Activated CD4-positive, alpha-beta T cell treated with anti-CD3 and anti-CD28 coated beads, Interleukin-2, amount 10 ng/mL, durations not matched to agents 24 days and 14 days (primary cell): ENCODE measurements around the gene FPR1. TPM values are rescaled to one million over a fixed set of nuclear protein-coding genes. Genes with fewer than 3 reads are reported as not detected.
"Not testable (repeated sequence)": the region's sequence is repeated elsewhere in the genome, so short reads cannot be mapped to it uniquely, and the experiment has no call there.

Source experiments
- DNase-seq: peaks from one replicate; pipeline ENCODE4 v3.0.0; 2022
- H3K27ac Mint-ChIP-seq: one replicate; pipeline ENCODE4 v1.8.0; 2022; ENCODE audit warnings: mild to moderate bottlenecking, mixed read lengths
- H3K27me3 Mint-ChIP-seq: one replicate; pipeline ENCODE4 v1.8.0; 2022; ENCODE audit warnings: mixed read lengths
- H3K36me3 Mint-ChIP-seq: one replicate; pipeline ENCODE4 v1.8.0; 2022; ENCODE audit warnings: low read depth, mild to moderate bottlenecking, mixed read lengths
- H3K4me1 Mint-ChIP-seq: one replicate; pipeline ENCODE4 v1.8.0; 2021; ENCODE audit warnings: mixed read lengths
- H3K4me3 Mint-ChIP-seq: one replicate; pipeline ENCODE4 v1.8.0; 2022; ENCODE audit warnings: mild to moderate bottlenecking, moderate library complexity, mixed read lengths
- H3K9me3 Mint-ChIP-seq: one replicate; pipeline ENCODE4 v1.8.0; 2021; ENCODE audit warnings: mixed read lengths
- intact Hi-C: fragments of 100-400 bp; cut with micrococcal nuclease; formaldehyde crosslinking; loops from one replicate; pipeline ENCODE4 v1.15.1; 2023
- total RNA-seq: library from RNA; stranded (reverse); gene quantifications from 2 replicates; pipeline ENCODE4 v1.2.3, GENCODE V29; 2022

The FPR1 gene
- total RNA-seq, 1 donor from 2014 or later, result not detected

GRCh38 chr19:51786646-51787494 lies 35.2 kb upstream of the FPR1 start:
- Mint-ChIP-seq H3K27ac (no peak overlapping the region), H3K4me1 (no peaks in the 10 kb centered on the region), H3K4me3 (no peak overlapping the region), H3K27me3 (no peaks in the 10 kb centered on the region), H3K9me3 (peaks cover 16% of the 10 kb centered on the region), H3K36me3 (no peaks in the 10 kb centered on the region)
- DNase-seq, result no peak
- intact Hi-C loops, result no loop called here

- Mint-ChIP-seq H3K27ac (no peak overlapping the region), H3K4me1 (no peaks in the 10 kb centered on the region), H3K4me3 (no peak overlapping the region), H3K36me3 (no peaks in the 10 kb centered on the region), H3K9me3 (peaks cover 11% of the 10 kb centered on the region), H3K27me3 (no peaks in the 10 kb centered on the region)
- peak; percentile 68 for DNase-seq
- intact Hi-C loops, result no loop called here
Measured at GRCh38 chr19:51784922-51785690, 33.4 kb upstream of the FPR1 start.

GRCh38 chr19:51784109-51784785 lies 32.6 kb upstream of the FPR1 start:
- H3K27ac Mint-ChIP-seq, result no peak overlapping the region
- H3K36me3 Mint-ChIP-seq, result no peaks in the 10 kb centered on the region
- no peaks in the 10 kb centered on the region for H3K4me1 Mint-ChIP-seq
- peaks cover 3% of the 10 kb centered on the region for H3K27me3 Mint-ChIP-seq
- peaks cover 8% of the 10 kb centered on the region for H3K9me3 Mint-ChIP-seq
- no peak for DNase-seq
- no peak overlapping the region for H3K4me3 Mint-ChIP-seq
- intact Hi-C loops, result no loop called here

DNA sequence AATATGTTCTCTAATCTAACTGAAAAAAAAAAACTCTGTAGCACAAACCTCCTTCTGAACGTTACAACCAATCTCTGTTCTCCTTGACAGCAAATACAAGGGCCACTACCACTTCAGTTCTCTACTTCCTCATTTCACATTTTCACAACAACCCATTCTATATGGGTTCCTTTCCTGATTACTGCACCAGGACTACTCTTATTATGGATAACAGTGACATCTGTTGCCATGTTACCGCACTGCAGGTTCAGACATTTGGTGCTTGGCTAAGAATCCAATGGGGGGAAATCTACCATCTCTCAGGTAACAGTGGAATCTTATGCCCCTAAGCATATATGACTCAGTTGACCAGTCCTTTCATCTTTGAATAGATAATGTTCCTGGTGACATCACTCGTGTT lies 31.7 kb upstream of the FPR1 start:
- H3K4me3 Mint-ChIP-seq, result no peak overlapping the region
- intact Hi-C loops, result no loop called here
- no peaks in the 10 kb centered on the region for H3K4me1 Mint-ChIP-seq
- DNase-seq, result no peak
- H3K36me3 Mint-ChIP-seq, result no peaks in the 10 kb centered on the region
- peaks cover 7% of the 10 kb centered on the region for H3K9me3 Mint-ChIP-seq
- peaks cover 3% of the 10 kb centered on the region for H3K27me3 Mint-ChIP-seq
- H3K27ac Mint-ChIP-seq, result no peak overlapping the region

DNA sequence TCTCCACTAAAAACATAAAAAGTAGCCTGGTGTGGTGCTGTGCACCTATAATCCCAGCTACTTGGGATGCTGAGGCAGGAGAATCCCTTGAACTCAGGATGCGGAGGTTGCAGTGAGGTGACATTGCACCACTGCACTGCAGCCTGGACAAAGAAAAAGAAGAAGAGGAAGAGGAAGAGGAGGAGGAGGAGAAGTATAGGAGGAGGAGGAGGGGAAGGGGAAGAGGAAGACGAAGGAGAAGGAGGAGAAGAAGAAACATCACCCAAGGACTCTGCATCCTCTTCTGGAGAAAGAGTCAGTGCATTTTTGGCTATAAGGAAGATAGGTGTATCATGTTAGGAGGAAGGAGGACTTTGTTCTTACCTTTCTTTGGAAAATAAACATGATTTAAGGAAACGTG lies 30.3 kb upstream of the FPR1 start:
- DNase-seq, result no peak
- no peaks in the 10 kb centered on the region for H3K36me3 Mint-ChIP-seq
- intact Hi-C loops, result no loop called here
- H3K4me1 Mint-ChIP-seq, result no peaks in the 10 kb centered on the region
- no peak overlapping the region for H3K27ac Mint-ChIP-seq
- peaks cover 6% of the 10 kb centered on the region for H3K27me3 Mint-ChIP-seq
- H3K9me3 Mint-ChIP-seq, result no peaks in the 10 kb centered on the region
- no peak overlapping the region for H3K4me3 Mint-ChIP-seq

DNA sequence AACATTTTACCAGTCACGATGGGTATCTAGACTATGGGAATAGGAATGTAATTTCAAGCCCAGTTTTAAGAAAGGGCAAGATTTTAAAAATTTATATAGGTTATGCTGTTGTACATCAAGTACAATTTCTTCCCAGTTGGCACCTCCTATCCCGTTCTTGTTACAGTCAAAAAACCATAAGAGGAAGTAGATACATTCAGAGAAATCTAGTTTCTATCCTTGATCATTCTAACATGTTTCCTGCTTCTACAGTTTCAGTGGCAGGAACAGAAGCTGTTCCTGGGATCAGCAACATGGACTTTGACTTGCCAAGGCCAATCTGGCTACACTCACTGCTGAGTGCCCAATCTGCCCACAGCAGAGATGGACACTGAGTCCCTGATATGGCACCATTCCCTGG lies 28.6 kb upstream of the FPR1 start:
- Mint-ChIP-seq H3K27ac (no peak overlapping the region), H3K9me3 (no peaks in the 10 kb centered on the region), H3K4me1 (no peaks in the 10 kb centered on the region), H3K27me3 (peaks cover 9% of the 10 kb centered on the region), H3K4me3 (no peak overlapping the region), H3K36me3 (no peaks in the 10 kb centered on the region)
- intact Hi-C loops, result no loop called here
- no peak for DNase-seq

DNA sequence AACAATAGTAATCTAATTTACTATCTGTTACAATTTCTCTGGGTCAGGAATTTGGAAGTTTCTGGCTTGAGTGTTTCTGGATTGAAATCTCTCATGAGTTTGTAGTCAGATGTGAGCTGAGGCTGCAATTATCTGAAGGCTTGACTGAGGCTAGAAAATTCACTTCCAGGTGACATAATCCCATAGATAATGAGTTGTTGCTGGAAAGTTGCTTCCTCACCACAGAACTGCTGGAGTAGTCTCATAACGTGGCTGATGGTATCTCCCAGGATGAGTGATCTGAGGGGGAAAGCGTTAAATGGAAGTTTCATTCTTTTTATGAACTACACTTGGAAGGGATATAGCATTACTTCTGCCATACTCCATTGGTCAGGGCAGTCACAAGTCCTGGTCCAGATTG lies 28.0 kb upstream of the FPR1 start:
- H3K36me3 Mint-ChIP-seq, result no peaks in the 10 kb centered on the region
- DNase-seq, result no peak
- H3K4me1 Mint-ChIP-seq, result no peaks in the 10 kb centered on the region
- H3K9me3 Mint-ChIP-seq, result no peaks in the 10 kb centered on the region
- intact Hi-C loops, result loop anchor here (10.0 kb wide), 1 partner anchor 125 kb away; no protein-coding TSS in a partner anchor
- H3K4me3 Mint-ChIP-seq, result no peak overlapping the region
- H3K27me3 Mint-ChIP-seq, result peaks cover 9% of the 10 kb centered on the region
- H3K27ac Mint-ChIP-seq, result no peak overlapping the region

- Mint-ChIP-seq H3K4me1 (no peaks in the 10 kb centered on the region), H3K27ac (no peak overlapping the region), H3K36me3 (no peaks in the 10 kb centered on the region), H3K4me3 (no peak overlapping the region), H3K27me3 (peaks cover 9% of the 10 kb centered on the region), H3K9me3 (no peaks in the 10 kb centered on the region)
- intact Hi-C loops, result loop anchor here (10.0 kb wide), 1 partner anchor 124 kb away; no protein-coding TSS in a partner anchor
- DNase-seq, result no peak
Measured at GRCh38 chr19:51779181-51779580, 27.5 kb upstream of the FPR1 start.

- intact Hi-C loops, result loop anchor here (10.0 kb wide), 1 partner anchor 123 kb away; no protein-coding TSS in a partner anchor
- Mint-ChIP-seq H3K36me3 (no peaks in the 10 kb centered on the region), H3K4me3 (no peak overlapping the region), H3K4me1 (no peaks in the 10 kb centered on the region), H3K9me3 (no peaks in the 10 kb centered on the region), H3K27me3 (peaks cover 9% of the 10 kb centered on the region), H3K27ac (no peak overlapping the region)
- DNase-seq, result peak; percentile 77
Measured at GRCh38 chr19:51777570-51778462, 26.1 kb upstream of the FPR1 start.

- H3K9me3 Mint-ChIP-seq, H3K36me3 Mint-ChIP-seq, H3K4me1 Mint-ChIP-seq, H3K27me3 Mint-ChIP-seq, H3K4me3 Mint-ChIP-seq, H3K27ac Mint-ChIP-seq, DNase-seq: not testable (repeated sequence)
- intact Hi-C loops, result loop anchor here (10.0 kb wide), 1 partner anchor 122 kb away; no protein-coding TSS in a partner anchor
Measured at GRCh38 chr19:51776561-51776960, 24.9 kb upstream of the FPR1 start.

- Mint-ChIP-seq H3K27me3 (peaks cover 6% of the 10 kb centered on the region), H3K27ac (no peak overlapping the region), H3K36me3 (no peaks in the 10 kb centered on the region), H3K4me1 (no peaks in the 10 kb centered on the region), H3K9me3 (peaks cover 5% of the 10 kb centered on the region), H3K4me3 (no peak overlapping the region)
- intact Hi-C loops, result loop anchor here (10.0 kb wide), 1 partner anchor 118 kb away; no protein-coding TSS in a partner anchor
- DNase-seq, result no peak
Measured at GRCh38 chr19:51772977-51773376, 21.3 kb upstream of the FPR1 start.

GRCh38 chr19:51771376-51772130 lies 19.9 kb upstream of the FPR1 start:
- Mint-ChIP-seq H3K4me1 (no peaks in the 10 kb centered on the region), H3K4me3 (no peak overlapping the region), H3K9me3 (peaks cover 5% of the 10 kb centered on the region), H3K27ac (no peak overlapping the region), H3K36me3 (no peaks in the 10 kb centered on the region), H3K27me3 (peaks cover 2% of the 10 kb centered on the region)
- intact Hi-C loops, result loop anchor here (10.0 kb wide), 1 partner anchor 117 kb away; no protein-coding TSS in a partner anchor
- no peak for DNase-seq
